GM18951 (cell line): ENCODE measurements around the gene LRTM2.

Source experiments
- POLR2A ChIP-seq: IDR thresholded peaks from 4 replicates; pipeline ENCODE4 v1.6.1; 2011; ENCODE audit warnings: mild to moderate bottlenecking; ENCODE audit not compliant: insufficient read length, insufficient read depth; ENCODE audit errors: extremely low read depth
- in situ Hi-C: fragments of 300-500 bp; cut with MboI; formaldehyde crosslinking; loops from one replicate; pipeline ENCODE4 v1.12.0; 2022; ENCODE audit warnings: low sequenced_read_pairs, mixed read lengths, inconsistent platforms; ENCODE audit not compliant: unreplicated experiment

LRTM2 gene

DNA sequence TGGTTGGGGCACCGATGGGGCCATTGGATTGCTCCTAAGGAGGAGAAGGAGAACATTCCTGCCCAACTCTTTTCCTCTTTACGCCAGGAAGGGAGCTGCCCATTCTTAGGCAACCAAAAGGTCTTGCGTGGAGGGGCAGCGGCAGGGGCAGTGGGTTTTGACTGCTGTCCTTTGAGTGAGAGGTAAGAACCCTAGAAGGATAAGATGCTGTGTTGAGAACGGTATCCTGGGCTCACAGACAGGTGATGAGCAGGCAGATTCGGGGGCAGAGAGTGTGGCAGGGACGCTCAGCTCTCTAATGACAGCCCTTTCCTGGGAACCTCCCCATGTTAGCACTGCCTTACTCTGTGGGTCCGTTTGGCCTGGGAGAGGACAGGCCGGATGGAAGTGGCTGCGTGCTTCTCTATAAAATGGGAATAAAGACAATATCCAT is 13.2 kb downstream of the LRTM2 start:
- no peak for TF ChIP-seq POLR2A
- in situ Hi-C loops: no loop called here

DNA sequence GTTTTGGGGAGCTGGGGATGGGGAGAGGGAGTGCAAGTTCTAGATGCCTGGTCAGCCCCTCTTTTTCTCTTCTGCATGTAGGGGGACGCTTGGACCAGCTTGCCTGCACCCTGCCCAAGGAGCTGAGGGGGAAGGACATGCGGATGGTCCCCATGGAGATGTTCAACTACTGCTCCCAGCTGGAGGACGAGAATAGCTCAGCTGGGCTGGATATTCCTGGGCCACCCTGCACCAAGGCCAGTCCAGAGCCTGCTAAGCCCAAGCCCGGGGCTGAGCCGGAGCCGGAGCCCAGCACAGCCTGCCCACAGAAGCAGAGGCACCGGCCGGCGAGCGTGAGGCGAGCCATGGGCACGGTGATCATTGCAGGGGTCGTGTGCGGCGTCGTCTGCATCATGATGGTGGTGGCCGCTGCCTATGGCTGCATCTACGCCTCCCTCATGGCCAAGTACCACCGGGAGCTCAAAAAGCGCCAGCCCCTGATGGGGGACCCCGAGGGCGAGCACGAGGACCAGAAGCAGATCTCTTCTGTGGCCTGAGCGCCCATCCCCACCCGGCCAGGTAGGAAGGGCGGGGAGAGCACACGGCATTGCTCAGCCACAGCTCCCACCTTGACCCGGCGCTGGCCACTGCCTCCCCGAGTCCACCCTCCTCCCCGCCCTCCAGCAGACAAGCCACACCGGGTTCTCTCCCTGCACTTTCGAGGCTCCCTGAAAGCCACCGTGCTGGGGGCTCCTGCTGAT is 14.0 kb downstream of the LRTM2 start:
- no peak for TF ChIP-seq POLR2A
- in situ Hi-C loops: no loop called here

DNA sequence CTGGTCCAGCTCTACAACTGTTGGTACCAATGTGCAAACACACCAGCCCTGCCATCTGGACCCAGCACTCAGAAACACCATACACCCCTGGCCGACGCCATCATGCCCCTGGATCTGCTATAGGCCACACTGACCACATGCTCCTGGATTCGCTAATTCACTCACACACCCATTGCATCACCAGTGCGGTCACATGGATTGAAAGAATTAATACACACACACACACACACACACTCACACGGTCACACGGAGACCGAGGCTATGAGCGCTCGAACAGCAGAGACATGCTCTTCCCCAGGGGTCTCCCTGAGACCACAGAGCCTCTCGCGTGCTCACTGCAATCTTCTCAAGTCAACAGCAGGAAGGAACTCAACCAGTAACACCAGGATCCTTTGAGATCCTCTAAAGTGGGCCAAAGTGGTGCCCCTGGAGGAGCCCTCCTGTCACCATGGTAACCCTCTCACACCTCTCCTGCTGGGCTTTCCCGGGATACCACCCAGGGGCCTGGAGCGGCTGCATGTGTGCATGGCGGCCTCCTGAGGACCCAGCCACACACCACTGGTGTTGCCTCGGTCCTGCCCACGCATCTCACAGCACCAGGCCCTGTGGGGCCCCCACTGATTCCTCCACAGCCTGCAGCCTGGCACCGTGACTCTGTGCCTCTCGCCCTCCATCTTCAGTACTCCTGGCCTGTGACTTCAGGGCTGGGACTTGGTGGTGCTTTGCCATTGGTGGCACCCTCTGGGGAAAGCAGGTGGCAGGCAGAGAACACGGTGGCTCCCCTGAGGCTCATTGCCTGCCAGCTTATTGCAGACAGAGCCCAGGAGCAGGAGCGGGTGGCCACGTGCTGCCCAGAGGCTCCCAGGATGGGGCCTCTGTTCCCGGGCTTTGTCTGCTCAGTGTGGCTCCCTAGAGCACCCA is 15.1 kb downstream of the LRTM2 start:
- in situ Hi-C loops: no loop called here

DNA sequence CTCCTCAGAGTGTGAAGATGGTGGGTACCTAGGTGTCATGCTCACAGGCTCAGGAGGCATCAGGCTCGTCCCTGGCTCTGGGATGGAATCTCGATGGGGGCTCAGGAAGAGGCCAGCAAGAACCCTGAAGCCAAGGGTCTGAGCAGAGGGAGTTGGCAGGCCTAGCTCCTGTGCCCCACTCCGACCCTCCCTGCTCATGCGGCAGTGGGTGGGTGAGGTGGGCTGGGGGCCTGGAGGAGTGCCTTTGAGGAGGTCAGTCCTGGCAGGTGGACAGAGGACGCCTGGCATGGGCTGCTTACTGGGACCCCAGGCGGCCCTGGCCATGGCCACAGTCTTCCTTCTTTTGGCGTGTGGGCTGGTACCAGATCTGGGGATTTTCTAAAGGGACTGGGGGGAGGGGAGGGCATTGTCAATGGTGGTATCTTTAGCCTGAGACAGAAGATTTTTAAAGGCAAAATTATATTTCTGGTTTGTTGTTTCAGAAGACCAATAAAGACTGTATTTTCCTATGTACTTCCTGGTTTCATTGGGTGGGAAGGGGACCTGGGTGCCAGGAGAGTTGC is 16.0 kb downstream of the LRTM2 start:
- no peak for TF ChIP-seq POLR2A
- in situ Hi-C loops: no loop called here

More for the DNA sequence above, 15.1 kb downstream of the LRTM2 start:
- TF ChIP-seq POLR2A: no peak

DNA sequence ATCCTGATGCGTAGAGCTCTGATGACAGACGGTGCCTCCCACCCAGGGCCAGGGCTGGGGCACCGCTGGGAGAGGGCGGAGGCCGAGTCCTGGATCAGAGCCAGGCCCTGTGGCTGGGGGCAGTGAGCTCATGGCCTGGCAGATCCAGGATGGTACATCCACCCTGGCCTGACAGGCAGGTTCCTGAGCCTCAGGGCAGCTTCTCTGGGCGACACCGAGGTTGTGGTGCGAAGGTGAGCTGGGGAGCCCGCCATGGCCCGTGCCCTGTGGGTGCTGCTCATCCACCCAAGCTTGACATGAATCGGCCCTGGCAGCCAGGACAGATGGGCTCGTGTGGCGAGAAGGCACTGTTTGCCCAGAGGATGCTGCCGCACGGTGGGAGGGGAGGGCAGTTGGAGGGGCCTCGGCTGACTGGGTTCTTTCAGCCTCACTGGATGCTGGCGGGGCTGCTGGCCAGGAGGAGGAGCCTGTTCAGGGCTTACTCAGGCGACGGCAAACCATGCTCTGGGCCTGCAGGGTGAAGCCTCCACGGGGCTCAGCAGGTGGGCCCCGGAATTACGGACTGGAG is 16.6 kb downstream of the LRTM2 start:
- no peak for TF ChIP-seq POLR2A
- in situ Hi-C loops: no loop called here

DNA sequence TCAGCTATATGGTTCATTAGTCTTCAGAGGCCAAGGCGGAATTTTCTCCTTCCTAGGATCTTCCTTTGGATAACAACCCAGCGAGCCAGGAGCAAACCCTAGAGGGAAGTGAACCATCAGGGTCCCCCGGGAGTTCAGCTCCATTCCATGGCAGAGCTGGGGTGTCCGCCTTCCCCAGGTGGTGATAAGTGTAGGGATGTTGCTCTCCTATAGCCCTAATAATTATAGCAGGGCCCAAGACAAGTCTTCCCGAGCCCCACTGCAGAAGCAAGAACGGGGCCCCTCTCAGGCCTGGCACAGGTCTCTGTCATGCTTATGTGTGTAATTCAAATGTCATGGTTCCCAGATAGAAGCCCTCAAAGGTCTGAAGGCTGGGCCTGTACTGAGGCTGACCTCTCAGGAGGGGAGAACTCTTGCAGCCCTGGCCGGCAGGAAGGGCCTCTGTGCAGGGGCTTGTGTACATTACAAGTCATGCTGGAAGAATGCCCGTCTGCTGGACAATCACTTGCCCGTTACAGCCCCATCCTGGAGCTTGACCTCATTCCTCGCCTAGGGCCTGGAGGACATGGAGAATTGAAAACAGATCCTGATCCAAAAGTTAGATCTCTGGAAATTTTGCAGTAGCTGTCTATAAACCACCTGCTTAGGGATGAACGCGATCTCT is 17.3 kb downstream of the LRTM2 start:
- in situ Hi-C loops: no loop called here
- TF ChIP-seq POLR2A: no peak

DNA sequence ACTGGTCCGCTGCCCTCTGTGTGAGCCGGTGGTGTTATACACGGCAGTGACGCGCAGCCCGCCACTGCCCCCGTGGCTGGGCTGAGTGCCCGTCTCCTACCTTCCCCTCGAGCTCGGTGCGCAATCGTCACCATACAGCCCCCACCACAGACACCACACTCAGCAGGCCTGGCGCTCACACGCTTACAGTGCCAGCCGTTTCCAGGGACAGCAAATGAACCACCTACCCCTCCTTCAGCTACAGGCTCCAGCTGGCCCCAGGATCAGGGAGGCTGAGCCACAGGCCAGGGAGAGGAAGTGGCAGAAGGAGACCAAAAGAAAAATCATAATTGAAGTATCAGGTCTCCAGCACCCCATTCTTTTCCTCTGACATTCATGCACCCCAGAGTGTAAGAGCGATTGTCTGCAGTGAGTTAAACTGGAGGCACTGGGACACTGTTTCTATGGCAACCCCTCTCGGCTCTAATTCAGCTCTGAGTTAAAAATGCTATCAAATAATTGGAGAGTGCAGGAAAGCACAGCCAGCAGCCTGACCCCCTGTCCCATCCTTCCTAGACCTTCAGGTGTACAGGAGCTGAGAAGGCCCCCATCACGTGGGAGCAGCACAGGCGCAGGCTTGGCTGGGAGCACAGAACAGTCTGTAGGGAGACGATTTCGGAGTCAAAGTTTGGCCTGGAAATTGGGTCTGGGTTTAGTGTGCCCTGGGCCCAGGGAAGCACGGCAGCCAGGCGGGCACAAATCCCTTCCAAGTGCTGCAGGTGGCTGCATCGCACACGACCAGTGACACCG is 18.0 kb downstream of the LRTM2 start:
- in situ Hi-C loops: no loop called here

DNA sequence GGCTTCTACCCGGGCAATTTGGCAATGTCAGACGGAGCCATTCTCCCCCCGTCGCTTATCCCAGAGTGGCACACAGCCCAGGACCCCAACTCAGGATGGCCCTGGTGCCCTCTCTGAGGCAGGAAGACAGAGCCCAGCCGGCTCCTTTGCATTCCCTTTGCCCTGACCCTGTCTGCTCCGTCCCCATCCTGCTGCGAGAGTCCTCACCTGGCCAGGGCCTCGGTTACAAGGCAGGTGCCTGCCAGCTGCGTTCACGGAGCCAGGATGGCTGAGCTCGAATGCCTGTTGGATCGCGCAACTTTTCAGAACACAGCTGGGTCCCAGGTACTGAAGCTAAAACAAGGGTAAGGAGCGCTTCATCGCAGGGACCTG is 18.6 kb downstream of the LRTM2 start:
- TF ChIP-seq POLR2A: no peak
- in situ Hi-C loops: no loop called here

More for the DNA sequence above, 18.0 kb downstream of the LRTM2 start:
- TF ChIP-seq POLR2A: no peak

DNA sequence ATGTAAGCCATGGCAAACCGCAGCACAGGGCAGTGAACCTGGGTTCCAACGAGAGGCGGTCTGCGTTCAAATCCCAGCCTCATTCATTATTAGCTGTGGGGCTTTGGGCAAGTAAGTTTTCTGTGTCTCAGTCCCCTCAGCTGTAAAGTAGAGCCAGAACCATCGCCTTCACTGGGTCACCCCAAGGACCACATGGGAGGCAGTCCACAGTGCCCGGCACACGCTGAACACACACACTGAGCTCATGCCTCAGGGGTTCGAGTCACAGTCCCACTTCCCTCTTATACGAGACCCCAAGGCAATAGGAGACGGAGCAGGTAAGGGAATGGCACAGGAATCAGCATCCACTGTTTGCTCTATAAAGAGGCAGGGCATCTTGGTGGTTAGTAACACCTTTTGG is 19.1 kb downstream of the LRTM2 start:
- in situ Hi-C loops: no loop called here
- no peak for TF ChIP-seq POLR2A

DNA sequence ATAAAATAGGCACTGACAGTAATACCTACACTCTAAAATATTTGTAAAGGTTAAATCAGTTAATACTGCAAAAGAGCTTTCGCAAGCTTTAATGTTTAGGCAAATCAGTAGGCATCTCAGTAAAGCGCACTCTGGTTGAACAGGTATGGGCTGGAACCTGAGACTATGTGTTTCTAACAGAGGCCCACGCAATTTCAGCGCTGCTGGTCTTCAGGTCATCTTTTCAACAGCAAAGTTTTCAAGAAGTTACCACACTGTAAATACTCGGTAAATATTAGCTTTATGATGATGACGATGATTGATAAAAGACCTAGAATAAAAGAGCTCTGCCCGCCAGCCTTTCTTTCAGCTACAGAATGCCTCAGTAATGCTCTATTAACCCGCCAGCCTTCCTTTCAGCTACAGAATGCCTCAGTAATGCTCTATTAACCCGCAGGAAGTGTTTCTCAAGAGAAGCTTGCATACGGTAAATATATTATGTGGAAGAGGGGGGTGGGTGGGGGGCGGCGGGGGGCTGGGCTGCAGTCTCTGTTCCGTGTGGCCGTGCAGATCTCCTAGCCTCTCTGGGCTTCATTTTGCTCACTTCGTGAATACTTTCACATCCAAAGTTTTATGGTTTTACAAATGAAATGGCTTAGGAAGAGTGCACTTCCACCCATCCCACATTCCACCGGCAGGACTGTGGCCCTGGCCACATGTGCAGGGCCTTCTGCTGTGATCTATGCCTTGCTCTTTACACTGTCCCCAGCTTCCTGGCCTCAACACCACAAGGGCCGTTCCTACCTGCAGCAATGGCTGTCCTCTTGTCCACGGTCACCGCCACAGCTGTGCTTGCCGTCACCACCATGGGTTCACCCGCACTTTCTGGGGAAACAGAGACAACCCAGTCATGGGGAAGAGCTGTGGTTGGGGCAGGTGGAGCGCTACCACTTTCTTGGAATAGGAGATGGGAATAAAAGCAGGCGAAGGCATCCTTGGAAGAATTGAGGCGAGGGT is 19.9 kb downstream of the LRTM2 start:
- in situ Hi-C loops: no loop called here
- TF ChIP-seq POLR2A: no peak

DNA sequence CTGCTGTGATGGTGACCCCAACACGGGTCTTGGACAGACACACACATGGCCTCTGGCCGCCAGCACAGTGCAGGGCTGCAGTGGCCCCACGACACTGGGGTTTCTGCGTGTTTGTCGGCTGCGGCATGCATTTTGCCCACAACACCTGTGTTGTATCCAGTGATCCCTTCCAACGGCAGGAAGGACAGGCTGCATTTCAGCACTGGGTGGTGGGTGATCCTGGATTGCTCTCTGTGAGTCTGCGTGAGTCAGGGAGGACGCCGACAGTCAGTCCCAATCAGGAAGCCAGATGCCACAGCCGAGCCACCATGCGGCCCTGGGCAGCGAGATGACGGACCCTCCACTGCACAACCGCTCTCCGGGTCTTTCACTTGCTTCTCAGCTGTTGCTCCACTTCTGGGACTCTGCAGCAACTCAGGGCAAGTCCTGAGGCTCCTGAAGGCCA is 20.6 kb downstream of the LRTM2 start:
- no peak for TF ChIP-seq POLR2A

More for the DNA sequence above, 20.6 kb downstream of the LRTM2 start:
- in situ Hi-C loops: no loop called here
